PC-3 (cell line): ENCODE results near the gene ARHGEF16.

Experiments
- EZH2 ChIP-seq: fragments of 300-600 bp; sonication (generic); IDR thresholded peaks from one replicate; pipeline ENCODE4 v1.6.1; 2017; ENCODE audit warnings: antibody characterized with exemption, mild to moderate bottlenecking, low read length; ENCODE audit not compliant: unreplicated experiment
- EZH2phosphoT487 ChIP-seq: fragments of 300-600 bp; sonication (generic); IDR thresholded peaks from 2 replicates; pipeline ENCODE4 v1.6.1; 2018; ENCODE audit warnings: mild to moderate bottlenecking, antibody characterized with exemption, low read length, borderline replicate concordance

GRCh38 chr1:3435666-3436065, 18.8 kb upstream of the ARHGEF16 start:
- TF ChIP-seq EZH2 (no peak), EZH2phosphoT487 (no peak)
